GM10248 (cell line): Measurements from ENCODE around the gene HLA-E.
"Not testable (repeated sequence)": the region's sequence is repeated elsewhere in the genome, so short reads cannot be mapped to it uniquely, and the experiment has no call there.

Experiments
- CTCF ChIA-PET: fragments of 300-600 bp; sonication (Branson Sonifier 250); formaldehyde crosslinking; extraction: SDS; loops from one replicate; lab custom pipeline; 2021; ENCODE audit warnings: antibody characterized with exemption; lab: Yijun Ruan, JAX
- POLR2A ChIA-PET: fragments of 350-650 bp; sonication (Branson Sonifier 250); formaldehyde crosslinking; extraction: SDS; loops from one replicate; lab custom pipeline; 2020; ENCODE audit warnings: antibody characterized with exemption; lab: Yijun Ruan, JAX
- DNase-seq: peaks from one replicate; pipeline ENCODE4 v3.0.0; 2012; ENCODE audit errors: extremely low spot score
- CTCF ChIP-seq: IDR thresholded peaks from 2 replicates; pipeline ENCODE4 v1.5.1; 2012; ENCODE audit warnings: mild to moderate bottlenecking, low read depth; ENCODE audit errors: extremely low read depth, missing control alignments, control extremely low read depth

The HLA-E gene

GRCh38 chr6:30515106-30515505 lies 25.8 kb downstream of the HLA-E start:
- CTCF ChIA-PET, result interaction anchor here (1.3 kb wide), 1 partner anchor 17 kb away, joined by 4 read pairs; no protein-coding TSS in a partner anchor
- POLR2A ChIA-PET, result no interaction called here
- TF ChIP-seq CTCF, result no peak
- DNase-seq, result no peak

GRCh38 chr6:30515944-30516753 lies 26.8 kb downstream of the HLA-E start:
- DNase-seq, result peak; percentile 78
- POLR2A ChIA-PET, result interaction anchor here (0.7 to 1.0 kb wide), 2 partner anchors 23 to 26 kb away, joined by 3 to 5 read pairs; no protein-coding TSS in a partner anchor
- no peak for TF ChIP-seq CTCF
- CTCF ChIA-PET, result interaction anchor here (1.2 to 2.7 kb wide), 4 partner anchors 14 to 34 kb away, joined by 3 to 13 read pairs (median 6); no protein-coding TSS in a partner anchor

- DNase-seq, result not testable (repeated sequence)
- CTCF ChIA-PET, result interaction anchor here (1.2 to 2.7 kb wide), 4 partner anchors 13 to 35 kb away, joined by 3 to 13 read pairs (median 6); no protein-coding TSS in a partner anchor
- POLR2A ChIA-PET, result interaction anchor here (0.7 to 1.0 kb wide), 2 partner anchors 23 to 26 kb away, joined by 3 to 5 read pairs; no protein-coding TSS in a partner anchor
Measured at GRCh38 chr6:30516754-30517076, 27.4 kb downstream of the HLA-E start.

GRCh38 chr6:30517767-30518504 lies 28.6 kb downstream of the HLA-E start:
- POLR2A ChIA-PET, result interaction anchor here (1.0 kb wide), 1 partner anchor 24 kb away, joined by 4 read pairs; no protein-coding TSS in a partner anchor
- DNase-seq, result not testable (repeated sequence)
- CTCF ChIA-PET, result interaction anchor here (0.8 to 2.7 kb wide), 10 partner anchors 8 to 36 kb away, joined by 3 to 13 read pairs (median 4); no protein-coding TSS in a partner anchor

GRCh38 chr6:30518505-30519145 lies 29.3 kb downstream of the HLA-E start:
- not testable (repeated sequence) for DNase-seq
- ChIA-PET POLR2A (interaction anchor here (1.0 kb wide), 1 partner anchor 25 kb away, joined by 4 read pairs; no protein-coding TSS in a partner anchor), CTCF (interaction anchor here (0.8 to 2.7 kb wide), 10 partner anchors 9 to 37 kb away, joined by 3 to 13 read pairs (median 4); no protein-coding TSS in a partner anchor)

GRCh38 chr6:30520522-30520921 lies 31.2 kb downstream of the HLA-E start:
- no peak for DNase-seq
- ChIA-PET POLR2A (no interaction called here), CTCF (interaction anchor here (1.3 to 3.2 kb wide), 4 partner anchors 12 to 37 kb away, joined by 4 to 16 read pairs (median 9); no protein-coding TSS in a partner anchor)
- TF ChIP-seq CTCF, result no peak

GRCh38 chr6:30521082-30521481 lies 31.8 kb downstream of the HLA-E start:
- CTCF ChIA-PET, result interaction anchor here (0.7 to 3.2 kb wide), 6 partner anchors 9 to 76 kb away, joined by 3 to 16 read pairs (median 5); no protein-coding TSS in a partner anchor
- DNase-seq, result not testable (repeated sequence)
- POLR2A ChIA-PET, result interaction anchor here (0.6 kb wide), 1 partner anchor 58 kb away, joined by 3 read pairs; no protein-coding TSS in a partner anchor

- ChIA-PET CTCF (interaction anchor here (0.7 to 3.2 kb wide), 8 partner anchors 10 to 75 kb away, joined by 3 to 16 read pairs (median 4); no protein-coding TSS in a partner anchor), POLR2A (interaction anchor here (0.6 kb wide), 1 partner anchor 57 kb away, joined by 3 read pairs; no protein-coding TSS in a partner anchor)
- not testable (repeated sequence) for DNase-seq
Measured at GRCh38 chr6:30521952-30522351, 32.6 kb downstream of the HLA-E start.

- ChIA-PET CTCF (interaction anchor here (2.3 to 7.2 kb wide), 3 partner anchors 14 to 32 kb away, joined by 5 to 160 read pairs (median 12); no protein-coding TSS in a partner anchor), POLR2A (interaction anchor here (1.1 to 1.9 kb wide), 2 partner anchors 9 to 33 kb away, joined by 3 to 13 read pairs; no protein-coding TSS in a partner anchor)
- not testable (repeated sequence) for DNase-seq
Measured at GRCh38 chr6:30526444-30526843, 37.1 kb downstream of the HLA-E start.

GRCh38 chr6:30529349-30529875 lies 40.1 kb downstream of the HLA-E start:
- DNase-seq, result peak; percentile 51
- CTCF ChIA-PET, result interaction anchor here (0.8 to 7.2 kb wide), 11 partner anchors 12 to 558 kb away, joined by 3 to 160 read pairs (median 6); no protein-coding TSS in a partner anchor
- POLR2A ChIA-PET, result interaction anchor here (0.8 to 1.7 kb wide), 5 partner anchors 10 to 39 kb away, joined by 3 to 12 read pairs (median 8); partner anchors contain the start of gene PRR3
